HG03196 (cell line): ENCODE results near the gene MED16.

Source experiments
- ATAC-seq: cut with Tn5 transposase; IDR thresholded peaks from one replicate; pipeline ENCODE4 v1.9.1; 2021; ENCODE audit not compliant: unreplicated experiment

MED16 gene

DNA sequence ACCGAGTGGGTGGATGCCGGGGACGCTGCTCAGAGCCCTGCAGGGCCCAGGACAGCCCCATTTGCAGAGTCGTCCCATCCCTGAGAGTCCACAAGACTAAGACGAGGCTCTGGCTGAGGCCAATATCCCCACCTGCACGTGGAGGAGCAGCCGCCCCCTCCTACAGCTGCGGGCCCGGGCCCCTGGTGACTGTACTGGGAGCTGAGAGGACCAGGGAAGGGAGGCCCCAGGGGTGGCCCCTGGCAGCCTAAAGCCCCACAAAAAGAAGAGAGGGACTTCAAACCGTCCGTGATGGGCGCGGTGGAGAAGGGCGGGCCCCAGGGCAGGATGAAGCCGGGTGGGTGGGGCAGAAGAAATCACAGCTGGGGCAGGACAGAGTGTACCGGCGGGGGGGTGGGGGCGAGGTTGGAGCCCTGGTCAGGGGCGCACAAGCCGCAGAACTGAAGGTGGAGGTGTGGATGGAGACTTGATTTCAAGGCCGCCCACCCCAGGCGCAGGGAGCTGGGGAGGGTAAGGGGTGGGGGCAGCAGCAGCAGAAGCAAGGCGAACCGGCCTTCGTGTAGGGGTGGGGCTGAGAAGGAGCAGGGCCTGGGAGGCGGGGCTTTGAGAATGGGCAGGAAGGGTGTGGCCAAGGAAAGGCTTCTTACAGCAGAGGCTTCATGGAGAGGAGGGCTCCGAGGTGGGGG, 20.6 kb downstream of the MED16 start:
- no peak for ATAC-seq

DNA sequence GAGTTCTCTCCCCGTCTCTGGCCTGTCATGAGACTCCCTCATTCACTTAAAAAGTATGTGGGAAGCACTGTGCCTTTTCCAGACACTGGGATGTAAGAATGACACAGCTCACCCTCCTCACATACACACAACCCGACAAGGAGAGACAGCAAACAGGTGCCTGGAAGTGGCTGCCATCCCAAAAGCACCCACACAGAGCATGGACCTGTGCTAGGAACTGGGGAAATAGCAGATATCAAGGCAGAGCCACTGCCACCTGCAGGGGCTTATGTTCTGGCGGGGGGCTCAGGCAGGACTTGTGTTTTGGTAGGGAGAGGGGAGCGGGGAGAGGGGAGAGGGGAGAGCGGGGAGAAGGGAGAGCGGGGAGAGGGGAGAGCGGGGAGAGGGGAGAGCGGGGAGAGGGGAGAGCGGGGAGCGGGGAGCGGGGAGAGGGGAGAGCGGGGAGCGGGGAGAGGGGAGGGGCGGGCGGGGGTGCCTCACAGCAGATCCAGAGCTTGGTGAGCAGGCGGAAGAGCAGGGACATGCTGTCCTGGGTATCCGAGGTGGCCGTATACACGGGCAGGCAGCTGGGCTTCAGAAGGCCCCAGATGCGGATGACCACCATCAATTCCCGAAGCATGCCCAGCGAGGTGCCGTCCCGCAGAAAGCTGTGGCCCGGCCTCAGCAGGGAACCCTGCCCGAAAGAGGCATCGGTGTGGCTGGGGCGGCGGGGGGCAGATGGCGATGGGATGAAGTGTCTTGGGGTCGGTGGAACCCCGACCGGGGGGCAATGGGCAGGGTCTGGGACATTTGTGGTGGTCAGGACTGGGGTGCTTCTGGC, 21.3 kb downstream of the MED16 start:
- ATAC-seq: no peak

DNA sequence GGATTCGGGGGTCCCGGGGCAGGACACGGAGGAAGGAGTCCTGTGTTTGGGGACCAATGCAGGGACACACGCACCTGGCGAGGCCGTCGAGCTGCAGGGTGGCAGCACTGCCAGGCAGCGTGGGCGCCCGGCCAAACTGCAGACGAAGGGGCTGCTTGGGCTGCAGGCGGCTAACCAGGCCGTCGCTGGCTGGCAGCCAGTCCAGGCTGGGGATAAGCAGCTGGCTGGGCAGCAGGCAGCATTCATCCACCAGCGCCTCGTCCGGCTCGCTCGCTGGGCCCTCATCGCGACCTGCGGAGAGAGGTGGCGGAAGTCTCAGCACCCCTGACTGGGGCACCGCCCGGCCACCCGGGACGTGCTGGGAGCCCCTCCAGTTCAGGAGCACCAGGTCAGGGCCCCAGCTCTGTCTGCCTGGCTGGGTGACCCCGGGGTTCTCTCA, 22.0 kb downstream of the MED16 start:
- no peak for ATAC-seq

DNA sequence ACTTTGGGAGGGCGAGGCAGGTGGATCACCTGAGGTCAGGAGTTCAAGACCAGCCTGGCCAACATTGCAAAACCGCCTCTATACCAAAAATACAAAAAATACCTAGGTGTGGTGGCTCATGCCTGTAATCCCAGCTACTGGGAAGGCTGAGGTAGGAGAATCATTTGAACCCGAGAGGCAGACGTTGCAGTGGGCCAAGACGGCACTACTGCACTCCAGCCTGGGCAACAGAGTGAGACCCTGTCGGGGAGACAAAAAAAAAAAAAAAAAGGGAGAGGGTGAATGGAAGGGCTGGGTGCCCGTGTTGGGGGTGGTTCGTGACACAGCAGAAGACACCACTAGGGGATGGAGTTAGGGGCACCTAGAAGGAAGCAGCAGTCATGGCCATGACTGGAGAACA, 22.7 kb downstream of the MED16 start:
- ATAC-seq: no peak

DNA sequence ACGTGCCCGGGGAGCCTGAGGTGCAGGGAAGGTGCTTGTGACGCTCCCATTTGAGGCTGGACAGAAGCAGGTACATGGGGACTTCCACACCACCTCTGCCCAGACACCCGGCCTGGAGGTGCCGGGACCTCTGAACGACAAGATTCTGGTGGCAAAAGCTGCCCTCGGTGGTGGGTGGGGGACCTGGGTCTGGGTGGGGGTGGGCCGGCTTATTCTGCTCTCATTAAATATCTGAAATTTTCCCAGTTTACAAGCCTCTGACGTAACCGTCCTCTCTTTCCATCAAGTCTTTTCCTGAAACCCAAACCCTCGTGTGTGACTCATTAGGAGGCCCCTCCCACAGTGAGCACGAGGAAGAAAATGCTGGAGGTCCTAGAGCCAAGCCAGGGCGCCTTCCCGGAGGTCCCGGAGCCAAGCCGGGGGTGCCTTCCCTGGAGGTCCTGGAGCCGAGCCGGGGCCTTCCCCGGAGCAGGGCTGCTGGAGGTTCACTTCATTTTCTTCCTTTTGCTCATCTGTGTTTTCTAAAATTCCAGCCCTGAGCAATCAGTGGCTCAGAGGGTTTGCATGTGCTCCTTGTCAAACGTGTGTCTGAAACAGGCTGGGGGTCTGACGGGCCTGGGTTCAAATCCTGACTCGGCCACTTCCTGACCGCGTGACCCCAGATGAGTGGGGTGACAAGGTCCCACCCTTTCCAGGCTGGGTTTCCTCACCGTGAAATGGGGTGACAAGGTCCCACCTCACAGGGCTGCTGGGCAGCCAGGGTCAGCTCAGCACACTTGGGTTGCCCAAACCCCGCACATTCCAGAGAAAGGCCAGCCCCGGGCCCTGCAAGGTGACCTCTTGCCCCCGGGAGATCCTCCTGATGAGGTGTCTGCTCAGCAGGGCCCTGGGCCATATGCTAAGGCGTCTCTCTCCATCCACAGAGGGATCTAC, 23.5 kb downstream of the MED16 start:
- no peak for ATAC-seq

DNA sequence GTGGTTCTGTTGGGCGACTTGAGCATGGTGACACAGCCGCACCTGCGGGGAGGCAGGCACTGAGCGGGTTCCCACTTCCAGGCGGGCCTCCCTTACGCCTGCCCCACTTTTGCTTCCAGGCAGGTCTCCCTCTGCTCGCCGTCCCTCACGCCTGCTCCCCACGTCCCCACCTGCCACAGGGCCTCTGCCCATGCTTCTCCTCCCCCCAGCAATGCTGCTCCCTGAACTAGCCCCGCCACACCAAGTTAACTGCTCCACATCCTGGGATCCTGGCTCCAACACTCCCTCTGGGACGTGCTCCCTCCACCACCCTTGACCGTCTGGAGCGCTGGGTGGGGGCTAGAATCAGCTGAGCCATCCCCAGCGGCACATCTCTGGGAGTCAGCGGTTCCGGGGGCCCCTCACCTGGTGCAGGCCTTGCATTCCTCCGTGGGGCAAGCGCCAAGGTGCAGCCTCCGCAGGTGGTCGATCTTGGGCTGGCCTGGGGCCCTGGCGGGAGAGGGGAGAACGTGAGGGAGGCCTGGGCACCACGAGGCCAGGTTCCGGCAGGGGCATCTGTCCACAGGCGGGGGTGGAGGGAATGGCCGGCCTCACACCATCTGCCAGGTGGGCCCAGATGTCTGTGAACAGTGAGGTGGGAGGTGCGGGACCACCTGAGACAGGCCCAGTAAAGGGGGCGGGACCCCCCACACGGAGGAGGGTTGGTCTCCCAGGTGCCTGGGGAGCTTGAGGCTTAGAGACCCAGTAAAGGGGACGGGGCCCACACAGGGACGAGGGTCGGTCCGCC, 24.3 kb downstream of the MED16 start:
- no peak for ATAC-seq

DNA sequence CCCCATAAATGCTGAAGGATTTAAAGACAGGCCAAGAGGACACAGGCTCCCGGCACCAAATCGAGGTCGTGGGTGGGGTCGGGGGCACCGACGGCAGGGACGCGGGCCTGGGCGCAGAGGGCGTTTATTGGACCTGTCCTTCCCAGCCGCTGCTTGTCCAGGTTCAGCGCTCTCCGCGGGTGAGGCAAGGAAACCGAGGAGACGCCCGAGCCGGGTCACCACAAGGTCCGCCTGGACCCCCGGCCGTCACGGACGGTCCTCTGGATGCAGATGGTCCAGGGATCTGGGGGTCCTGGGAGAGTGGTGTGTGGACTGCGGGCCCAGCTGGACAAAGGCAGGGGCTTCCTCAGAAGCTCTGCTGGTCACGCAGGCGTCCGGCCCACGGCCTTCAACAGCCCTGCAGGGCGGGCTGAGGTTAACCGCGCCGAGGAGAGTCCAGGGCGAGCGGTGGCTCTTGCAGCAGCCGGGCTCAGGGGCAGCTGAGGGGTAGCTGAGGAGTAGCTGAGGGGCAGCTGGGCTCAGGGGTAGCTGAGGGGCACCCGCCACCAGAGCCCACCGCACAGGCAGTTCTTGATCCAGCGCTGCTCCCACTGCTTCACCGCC, 25.0 kb downstream of the MED16 start:
- no peak for ATAC-seq

DNA sequence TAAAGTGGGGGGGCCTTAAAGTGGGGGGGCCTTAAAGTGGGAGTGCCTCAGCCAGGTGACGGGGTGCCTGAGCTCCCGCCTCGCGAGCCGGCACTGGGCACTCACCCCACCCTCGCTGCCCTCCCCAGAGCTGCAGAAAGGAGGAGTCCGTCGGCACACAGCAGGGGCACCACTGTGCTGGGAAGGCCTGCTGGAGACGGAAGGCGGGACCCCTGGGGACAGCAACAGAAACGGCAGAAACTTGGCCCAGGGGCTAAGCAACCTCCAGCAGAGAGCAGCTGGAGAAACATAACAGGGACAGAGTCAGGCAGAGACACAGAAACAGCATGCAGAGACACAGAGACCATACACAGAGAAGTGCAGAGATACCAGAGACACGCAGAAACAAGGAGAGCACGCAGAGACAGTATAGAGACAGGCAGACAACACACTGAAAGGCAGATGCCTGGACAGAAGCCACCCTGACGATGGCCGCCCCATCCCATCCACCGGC, 25.6 kb downstream of the MED16 start:
- no peak for ATAC-seq

DNA sequence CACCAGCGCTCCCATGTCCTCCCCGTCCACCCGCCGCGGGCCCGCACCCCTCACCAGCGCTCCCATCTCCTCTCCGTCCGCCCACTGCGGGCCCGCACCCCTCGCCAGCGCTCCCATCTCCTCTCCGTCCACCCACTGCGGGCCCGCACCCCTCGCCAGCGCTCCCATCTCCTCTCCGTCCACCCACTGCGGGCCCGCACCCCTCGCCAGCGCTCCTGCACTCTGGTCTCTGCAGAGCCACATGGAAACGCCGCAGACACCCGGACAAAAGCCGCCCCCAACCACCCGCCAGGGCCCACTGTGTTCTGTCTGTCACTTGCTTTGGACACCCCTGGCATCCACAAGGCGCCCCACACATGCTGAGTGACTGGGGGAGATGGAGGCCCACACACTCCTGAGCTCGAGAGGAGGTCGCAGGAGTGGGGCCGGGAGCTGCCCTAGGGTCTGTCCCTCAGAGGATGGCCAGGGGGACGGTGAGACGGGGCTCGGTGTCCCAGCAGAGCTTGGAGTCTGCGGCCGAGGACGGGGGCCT, 26.2 kb downstream of the MED16 start:
- no peak for ATAC-seq

DNA sequence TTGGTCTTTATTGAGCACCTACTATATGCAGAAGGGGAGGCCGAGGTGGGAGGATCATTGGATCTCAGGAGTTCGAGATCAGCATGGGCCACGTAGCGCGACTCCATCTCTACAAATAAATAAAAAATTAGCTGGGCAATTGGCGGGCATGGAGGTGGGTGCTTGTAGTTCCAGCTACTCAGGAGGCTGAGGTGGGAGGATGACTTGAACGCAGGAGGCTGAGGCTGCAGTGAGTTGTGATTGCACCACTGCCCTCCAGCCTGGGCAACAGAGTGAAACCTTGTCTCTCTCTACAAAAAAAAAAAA, 29.7 kb downstream of the MED16 start:
- ATAC-seq: no peak

DNA sequence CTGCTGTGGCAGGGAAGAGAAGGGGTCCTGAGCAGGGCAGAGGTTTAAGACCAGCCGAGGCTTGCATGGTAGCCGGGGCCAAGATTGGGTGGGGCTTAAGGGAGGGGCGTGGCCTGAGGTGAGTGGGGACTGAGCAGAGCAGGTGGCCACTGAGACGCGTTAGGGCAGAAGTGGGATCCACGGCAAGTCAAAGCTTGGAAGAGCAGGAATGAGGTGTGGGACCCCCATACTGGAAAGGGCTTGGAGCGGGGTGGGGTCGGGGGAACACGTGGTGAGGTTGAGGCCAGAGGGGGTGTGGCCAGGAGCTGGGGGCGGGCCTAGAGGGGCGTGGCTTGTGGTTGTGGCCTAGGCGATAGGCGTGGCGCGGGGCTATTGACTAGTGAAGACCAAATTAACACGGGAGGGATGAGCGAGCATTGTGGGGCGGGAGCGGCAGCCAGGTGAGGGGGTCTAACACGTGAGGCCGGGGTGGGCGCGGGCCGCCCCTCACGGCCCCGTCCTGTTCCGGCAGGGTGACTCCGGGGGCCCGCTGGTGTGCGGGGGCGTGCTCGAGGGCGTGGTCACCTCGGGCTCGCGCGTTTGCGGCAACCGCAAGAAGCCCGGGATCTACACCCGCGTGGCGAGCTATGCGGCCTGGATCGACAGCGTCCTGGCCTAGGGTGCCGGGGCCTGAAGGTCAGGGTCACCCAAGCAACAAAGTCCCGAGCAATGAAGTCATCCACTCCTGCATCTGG, 30.2 kb downstream of the MED16 start:
- ATAC-seq: no peak

DNA sequence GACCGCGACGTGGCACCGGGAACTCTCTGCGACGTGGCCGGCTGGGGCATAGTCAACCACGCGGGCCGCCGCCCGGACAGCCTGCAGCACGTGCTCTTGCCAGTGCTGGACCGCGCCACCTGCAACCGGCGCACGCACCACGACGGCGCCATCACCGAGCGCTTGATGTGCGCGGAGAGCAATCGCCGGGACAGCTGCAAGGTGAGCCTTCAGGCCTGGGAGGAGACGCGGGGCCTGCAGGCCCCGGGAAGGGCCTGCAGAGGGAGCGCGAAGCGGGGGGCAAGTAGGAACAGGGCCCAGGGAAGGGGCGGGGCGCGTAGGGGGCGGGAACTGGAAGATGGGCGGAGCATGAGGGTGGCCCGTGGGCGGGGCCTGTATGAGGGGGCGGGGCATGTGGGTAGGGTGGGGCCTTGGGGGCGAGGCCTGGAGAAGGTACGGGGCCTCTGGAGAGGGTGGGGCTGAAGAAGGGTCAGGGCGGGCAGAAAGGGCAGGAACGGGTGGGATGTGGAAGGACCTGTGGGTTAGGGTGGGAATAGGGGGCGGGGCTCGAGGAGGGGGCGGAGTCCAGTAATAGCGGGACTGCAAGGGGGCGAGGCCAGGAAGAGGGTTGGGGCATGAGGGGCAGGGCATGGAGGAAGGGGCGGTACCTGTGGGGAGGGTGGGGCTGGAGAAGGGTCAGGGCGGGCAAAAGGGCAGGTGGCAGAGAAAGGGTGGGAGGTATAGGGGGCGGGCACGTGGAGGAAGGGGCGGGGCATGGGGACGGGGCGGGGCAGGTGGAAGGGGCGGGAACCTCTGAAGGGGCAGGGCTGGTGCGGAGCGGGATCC, 31.0 kb downstream of the MED16 start:
- no peak for ATAC-seq

DNA sequence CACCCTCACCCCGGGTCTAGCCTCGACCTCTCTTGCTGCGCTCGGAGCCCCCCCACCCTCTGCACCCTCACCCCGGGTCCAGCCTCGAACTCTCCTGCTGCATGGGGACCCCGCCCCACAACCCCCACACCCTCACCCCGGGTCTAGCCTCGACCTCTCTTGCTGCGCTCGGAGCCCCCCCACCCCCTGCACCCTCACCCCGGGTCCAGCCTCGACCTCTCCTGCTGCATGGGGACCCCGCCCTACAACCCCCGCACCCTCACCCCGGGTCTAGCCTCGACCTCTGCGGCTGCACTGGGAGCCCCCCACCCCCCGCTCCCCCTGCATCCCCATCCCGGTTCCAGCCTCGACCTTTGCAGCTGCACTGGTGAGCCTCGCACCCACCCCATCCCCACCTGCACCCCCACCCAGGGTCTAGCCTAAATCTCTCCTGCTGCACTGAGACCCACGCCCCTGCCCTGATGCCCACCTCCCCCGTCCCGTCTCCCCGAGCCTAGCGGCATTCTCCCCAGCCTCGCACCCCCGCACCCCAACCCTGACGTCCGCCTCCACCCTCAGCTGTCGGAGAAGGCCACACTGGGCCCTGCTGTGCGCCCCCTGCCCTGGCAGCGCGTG, 31.7 kb downstream of the MED16 start:
- no peak for ATAC-seq

DNA sequence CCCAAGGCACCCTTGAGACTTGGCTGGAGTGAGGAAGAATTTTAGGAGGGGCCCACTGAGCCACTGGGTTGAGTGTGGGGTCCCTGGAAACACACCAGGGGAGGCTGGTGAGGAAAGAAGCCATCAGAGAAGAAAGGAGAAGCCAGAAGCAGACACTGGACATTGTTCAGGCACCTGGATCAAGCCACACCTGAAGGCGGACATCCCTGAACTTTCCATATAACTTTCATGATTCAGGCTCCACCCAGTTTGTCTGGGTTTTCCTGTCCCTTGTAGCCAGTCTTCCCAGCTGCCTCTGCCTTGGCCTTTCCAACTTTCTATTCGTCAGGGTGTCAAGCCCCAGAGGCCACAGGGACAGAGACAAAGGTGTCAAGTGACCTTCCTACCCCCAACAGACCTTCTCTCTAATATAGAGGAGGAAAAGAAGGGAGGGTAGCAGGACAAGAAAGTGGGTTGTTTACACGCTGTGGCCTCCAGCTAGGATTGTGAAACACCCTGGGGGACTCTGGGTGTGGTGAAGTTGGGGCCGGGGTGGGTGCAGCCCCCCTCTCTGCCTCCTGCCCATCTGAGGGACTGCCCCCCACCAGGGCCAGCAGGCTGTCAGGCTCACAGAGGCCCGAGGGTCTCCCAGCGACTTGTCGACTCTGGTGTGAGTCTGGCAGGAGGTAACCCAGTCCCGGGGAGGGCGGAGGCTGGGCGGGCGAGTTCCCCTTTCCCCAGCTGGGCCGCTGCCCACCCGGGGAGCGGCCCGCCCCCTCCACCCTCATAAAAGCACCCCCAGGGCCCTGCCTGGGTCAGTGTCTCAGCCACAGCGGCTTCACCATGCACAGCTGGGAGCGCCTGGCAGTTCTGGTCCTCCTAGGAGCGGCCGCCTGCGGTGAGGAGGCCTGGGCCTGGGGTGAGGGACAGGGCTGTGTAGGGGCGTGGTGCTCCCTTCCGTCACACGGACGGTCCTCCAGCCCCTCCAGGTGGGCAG, 33.8 kb downstream of the MED16 start, which contains the start of gene CFD:
Gene CFD, plus strand, starts transcription at position 797 of the 976 bp plus-strand sequence. Its CDS starts 26 bp downstream, at position 823.
- no peak for ATAC-seq

DNA sequence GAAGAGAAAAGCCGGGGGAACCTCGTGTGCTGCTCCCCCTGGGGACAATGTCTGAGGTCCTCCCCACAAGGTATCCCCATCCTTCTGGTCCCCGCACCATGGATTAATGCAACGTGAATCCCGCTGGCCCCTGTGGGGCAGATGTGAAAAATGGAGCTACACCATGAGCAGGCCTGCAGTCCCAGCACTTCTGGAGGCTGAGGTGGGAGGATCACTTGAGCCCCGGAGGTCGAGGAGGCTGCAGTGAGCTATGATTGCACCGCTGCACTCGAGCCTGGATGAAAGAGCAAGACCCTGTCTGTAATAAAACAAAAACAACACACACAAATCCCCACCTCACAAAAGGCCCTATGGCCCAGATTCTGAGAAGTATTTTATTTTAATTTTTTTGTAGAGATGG, 34.7 kb downstream of the MED16 start:
- no peak for ATAC-seq

DNA sequence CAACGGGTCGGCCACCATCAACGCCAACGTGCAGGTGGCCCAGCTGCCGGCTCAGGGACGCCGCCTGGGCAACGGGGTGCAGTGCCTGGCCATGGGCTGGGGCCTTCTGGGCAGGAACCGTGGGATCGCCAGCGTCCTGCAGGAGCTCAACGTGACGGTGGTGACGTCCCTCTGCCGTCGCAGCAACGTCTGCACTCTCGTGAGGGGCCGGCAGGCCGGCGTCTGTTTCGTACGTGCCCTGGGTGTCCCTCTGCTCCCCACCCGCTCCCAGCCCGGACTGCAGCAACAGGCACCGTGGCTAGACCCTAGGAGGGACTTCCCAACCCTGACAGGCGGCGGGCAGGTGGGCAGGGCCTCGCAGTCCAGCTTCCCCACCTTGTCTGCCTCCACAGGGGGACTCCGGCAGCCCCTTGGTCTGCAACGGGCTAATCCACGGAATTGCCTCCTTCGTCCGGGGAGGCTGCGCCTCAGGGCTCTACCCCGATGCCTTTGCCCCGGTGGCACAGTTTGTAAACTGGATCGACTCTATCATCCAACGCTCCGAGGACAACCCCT, 37.3 kb downstream of the MED16 start:
- ATAC-seq: no peak
